Skeletal muscle tissue (tissue), 4 donors: ENCODE data around the gene POLR2B. TPM values are rescaled to one million over a fixed set of nuclear protein-coding genes. Genes with fewer than 3 reads are reported as not detected.

Experiments used
- H3K27ac ChIP-seq: one replicate; pipeline ENCODE4 v1.7.0; 2013; ENCODE audit warnings: mild to moderate bottlenecking, low read depth, low read length, inconsistent platforms
- H3K27me3 ChIP-seq, 3 donors: one replicate each; pipeline ENCODE4 v1.7.0; 2013; ENCODE audit warnings: low read length in 3 of 3; ENCODE audit not compliant: control insufficient read depth in 3 of 3, insufficient read depth in 3 of 3
- H3K36me3 ChIP-seq, 3 donors: one replicate each; pipeline ENCODE4 v1.7.0; 2013; ENCODE audit warnings: low read length in 3 of 3; ENCODE audit not compliant: control insufficient read depth in 3 of 3, insufficient read depth in 3 of 3
- H3K4me1 ChIP-seq, 3 donors: one replicate each; pipeline ENCODE4 v1.7.0; 2013; ENCODE audit warnings: low read length in 3 of 3, mild to moderate bottlenecking in 3 of 3; ENCODE audit not compliant: control insufficient read depth in 3 of 3, insufficient read depth in 3 of 3
- H3K4me3 ChIP-seq, 3 donors: one replicate each; pipeline ENCODE4 v1.7.0; 2013; ENCODE audit warnings: low read length in 3 of 3
- H3K9ac ChIP-seq, 3 donors: one replicate each; pipeline ENCODE4 v1.7.0; 2013; ENCODE audit warnings: low read length in 3 of 3, mild to moderate bottlenecking in 3 of 3, moderate library complexity in 2 of 3, low read depth in 1 of 3
- H3K9me3 ChIP-seq, 3 donors: one replicate each; pipeline ENCODE4 v1.7.0; 2013; ENCODE audit warnings: low read length in 3 of 3; ENCODE audit not compliant: control insufficient read depth in 3 of 3
- total RNA-seq: library from RNA; depleted of rRNA; stranded (reverse); fragments of >200 nt; gene quantifications from one replicate; pipeline ENCODE4 v1.2.3, GENCODE V29; 2014
- donor health status: Osteomylitis.

The POLR2B gene
- total RNA-seq, 1 donor from 2014 or later = 101 TPM

- H3K4me3 ChIP-seq = no peak overlapping the region
- H3K4me1 ChIP-seq = peaks cover 2 to 12% (median 5%) of the 10 kb centered on the region in 3 donors
- no peaks in the 10 kb centered on the region for H3K27me3 ChIP-seq
- no peak overlapping the region for H3K27ac ChIP-seq
- no peaks in the 10 kb centered on the region for H3K9me3 ChIP-seq
- H3K36me3 ChIP-seq = peaks cover 5 to 13% (median 7%) of the 10 kb centered on the region in 3 donors
- no peak overlapping the region for H3K9ac ChIP-seq
Observed at GRCh38 chr4:56959100-56959499, 19.6 kb upstream of the POLR2B start.

- no peak overlapping the region for H3K9ac ChIP-seq
- no peak overlapping the region for H3K27ac ChIP-seq
- H3K9me3 ChIP-seq = no peaks in the 10 kb centered on the region
- H3K27me3 ChIP-seq = no peaks in the 10 kb centered on the region
- H3K36me3 ChIP-seq = peaks cover 12 to 21% (median 17%) of the 10 kb centered on the region in 3 donors
- no peak overlapping the region for H3K4me3 ChIP-seq
- peaks cover 2 to 12% (median 5%) of the 10 kb centered on the region in 3 donors for H3K4me1 ChIP-seq
Observed at GRCh38 chr4:56961107-56961500, 17.6 kb upstream of the POLR2B start.

DNA sequence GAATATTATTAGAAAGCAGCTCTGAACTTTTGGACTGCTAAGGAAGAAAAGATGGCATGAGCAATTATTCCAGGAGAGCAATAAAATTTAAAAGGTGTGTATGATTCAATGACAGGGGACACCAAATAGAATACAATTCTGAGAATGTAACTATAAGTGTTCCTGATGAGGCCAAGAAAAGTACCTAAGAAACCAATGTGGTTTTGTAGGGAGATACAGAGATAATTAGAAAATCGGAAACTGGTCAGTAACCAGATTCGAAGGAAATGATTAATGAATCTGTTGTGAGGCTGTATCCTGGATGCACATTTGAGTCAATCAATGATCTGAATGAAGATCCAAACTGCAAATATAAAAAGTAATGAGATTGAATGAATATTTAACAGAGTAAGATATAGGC is 7.3 kb upstream of the POLR2B start:
- H3K36me3 ChIP-seq = peaks cover 19 to 44% (median 44%) of the 10 kb centered on the region in 3 donors
- H3K27ac ChIP-seq = no peak overlapping the region
- peaks cover 8 to 11% (median 9%) of the 10 kb centered on the region in 3 donors for H3K4me1 ChIP-seq
- H3K4me3 ChIP-seq = no peak overlapping the region
- H3K9ac ChIP-seq = no peak overlapping the region
- H3K9me3 ChIP-seq = peaks cover 0 to 4% (median 2%) of the 10 kb centered on the region in 3 donors
- H3K27me3 ChIP-seq = no peaks in the 10 kb centered on the region

- peaks cover 0 to 4% (median 2%) of the 10 kb centered on the region in 3 donors for H3K9me3 ChIP-seq
- H3K36me3 ChIP-seq = peaks cover 18 to 39% (median 35%) of the 10 kb centered on the region in 3 donors
- no peaks in the 10 kb centered on the region for H3K27me3 ChIP-seq
- H3K4me3 ChIP-seq = no peak overlapping the region
- no peak overlapping the region for H3K27ac ChIP-seq
- H3K9ac ChIP-seq = no peak overlapping the region
- peaks cover 13 to 16% (median 13%) of the 10 kb centered on the region in 3 donors for H3K4me1 ChIP-seq
Observed at GRCh38 chr4:56972389-56972788, 6.3 kb upstream of the POLR2B start.

DNA sequence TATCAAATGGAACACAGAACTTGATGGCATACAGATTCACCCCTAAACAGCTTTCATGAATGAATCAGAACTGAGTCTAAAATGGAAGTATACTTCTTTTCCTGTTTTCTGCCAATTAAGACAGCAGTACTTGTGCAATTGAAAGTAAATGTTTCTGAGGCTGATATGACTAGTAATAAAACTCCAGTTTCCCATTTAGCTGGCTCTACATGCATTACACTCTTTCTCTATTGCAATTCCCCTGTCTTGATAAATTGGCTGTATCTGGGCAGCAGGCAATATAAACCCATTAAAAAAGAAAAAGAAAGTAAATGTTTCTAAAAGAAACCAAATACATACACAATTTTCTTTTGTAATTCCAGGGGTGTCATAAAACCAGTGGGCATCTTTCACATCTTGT is 5.9 kb upstream of the POLR2B start:
- Histone ChIP-seq H3K36me3 (peaks cover 18 to 35% (median 32%) of the 10 kb centered on the region in 3 donors), H3K9me3 (peaks cover 0 to 4% (median 2%) of the 10 kb centered on the region in 3 donors), H3K4me3 (no peak overlapping the region), H3K27ac (no peak overlapping the region), H3K27me3 (no peaks in the 10 kb centered on the region), H3K9ac (no peak overlapping the region), H3K4me1 (peaks cover 13 to 16% (median 13%) of the 10 kb centered on the region in 3 donors)

DNA sequence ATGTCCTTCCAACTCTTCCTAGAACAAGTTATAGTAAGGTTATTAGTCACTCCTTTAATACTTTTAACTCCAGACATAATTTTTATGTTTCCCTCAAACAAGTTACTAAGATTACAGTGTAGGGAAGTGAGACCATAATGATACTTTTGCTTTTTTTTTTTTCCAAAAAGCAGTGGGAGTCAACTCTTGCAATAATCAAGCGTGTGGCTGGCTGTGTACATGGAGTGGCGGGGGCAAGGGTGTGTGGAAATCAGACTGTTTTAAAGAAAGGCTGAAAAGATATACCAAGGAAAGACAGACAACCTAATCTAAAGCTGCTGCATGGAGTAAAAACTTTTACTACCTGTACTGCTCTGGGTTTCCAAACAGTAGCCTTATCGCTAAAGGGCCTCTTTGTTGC is 5.4 kb upstream of the POLR2B start:
- no peak overlapping the region for H3K4me3 ChIP-seq
- no peak overlapping the region for H3K9ac ChIP-seq
- peaks cover 0 to 4% (median 2%) of the 10 kb centered on the region in 3 donors for H3K9me3 ChIP-seq
- peaks cover 18 to 32% (median 31%) of the 10 kb centered on the region in 3 donors for H3K36me3 ChIP-seq
- H3K4me1 ChIP-seq = peaks cover 13 to 16% (median 13%) of the 10 kb centered on the region in 3 donors
- H3K27ac ChIP-seq = no peak overlapping the region
- H3K27me3 ChIP-seq = no peaks in the 10 kb centered on the region

DNA sequence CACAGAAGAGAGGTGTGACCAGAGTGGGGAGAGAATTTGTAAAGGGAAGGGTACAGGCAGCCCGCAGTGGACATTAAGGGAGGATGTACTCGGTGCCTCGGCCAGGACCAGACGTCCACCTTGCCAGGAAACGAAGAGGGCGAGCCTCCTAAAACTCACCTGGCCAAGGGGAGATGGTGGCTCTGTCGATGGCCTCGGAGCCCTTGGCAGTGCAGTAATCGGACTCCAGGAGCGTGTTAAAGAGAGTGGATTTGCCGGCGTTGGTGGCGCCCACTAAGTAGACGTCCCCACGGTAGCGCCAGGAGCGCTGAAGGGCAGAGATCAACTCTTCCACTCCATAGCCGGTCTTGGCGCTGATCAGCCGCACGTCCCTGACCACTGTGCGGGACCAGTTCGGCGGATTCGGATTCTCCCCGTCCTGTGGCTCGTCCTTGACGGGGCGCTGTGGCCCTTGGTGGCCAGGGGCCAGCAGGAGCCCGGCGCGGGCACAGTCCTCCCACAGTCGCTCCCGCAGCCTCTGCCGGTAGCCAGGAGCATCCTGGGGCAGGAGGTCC is 2.3 kb upstream of the POLR2B start:
- Histone ChIP-seq H3K4me1 (peaks cover 24 to 28% (median 26%) of the 10 kb centered on the region in 3 donors), H3K9me3 (peaks cover 0 to 4% (median 2%) of the 10 kb centered on the region in 3 donors), H3K36me3 (peaks cover 17 to 24% (median 18%) of the 10 kb centered on the region in 3 donors), H3K27ac (peak overlapping the region; percentile 84), H3K27me3 (no peaks in the 10 kb centered on the region), H3K4me3 (peak overlapping the region; percentile 97 to 99 (median 98)), H3K9ac (peak overlapping the region; percentile 85 to 95 (median 89))

- Histone ChIP-seq H3K4me3 (peak overlapping the region; percentile 97 to 99 (median 98)), H3K27ac (peak overlapping the region; percentile 84), H3K27me3 (no peaks in the 10 kb centered on the region), H3K9ac (peak overlapping the region; percentile 85 to 95 (median 89)), H3K4me1 (peaks cover 24 to 32% (median 28%) of the 10 kb centered on the region in 3 donors), H3K36me3 (peaks cover 17 to 21% (median 18%) of the 10 kb centered on the region in 3 donors), H3K9me3 (peaks cover 0 to 4% (median 2%) of the 10 kb centered on the region in 3 donors)
Observed at GRCh38 chr4:56976837-56977320, 1.8 kb upstream of the POLR2B start.

DNA sequence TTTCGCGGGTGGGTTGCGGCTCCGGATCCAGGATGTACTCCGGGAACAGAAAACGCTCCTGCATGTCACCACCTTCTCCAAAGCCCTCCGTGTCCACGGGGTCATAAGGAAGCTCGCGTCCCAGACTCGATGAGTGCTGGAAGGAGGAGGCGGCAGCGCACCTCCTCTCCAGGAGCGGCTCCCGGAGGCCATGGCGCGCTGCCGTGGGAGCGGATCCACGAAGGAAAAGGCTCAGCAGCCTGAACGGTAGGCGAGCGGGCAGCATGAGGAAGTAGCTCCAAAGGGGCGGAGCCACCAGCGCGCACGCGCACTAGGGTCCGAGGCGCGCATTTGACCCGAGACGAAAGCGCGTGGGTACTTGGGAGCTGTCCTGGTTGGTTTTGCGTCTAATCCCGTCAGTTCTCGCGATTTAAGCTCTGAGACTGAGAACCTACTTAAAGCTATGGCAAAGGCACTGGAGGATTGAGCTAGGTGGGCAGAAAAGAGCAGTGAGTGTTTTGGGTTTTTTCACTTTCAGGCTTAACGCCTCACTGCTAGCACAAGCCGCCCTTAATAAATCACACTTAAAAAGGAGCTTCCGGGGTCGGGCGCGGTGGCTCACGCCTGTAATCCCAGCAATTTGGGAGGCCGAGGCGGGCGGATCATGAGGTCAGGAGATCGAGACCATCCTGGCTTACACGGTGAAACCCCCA is 1.2 kb upstream of the POLR2B start, which contains the start of gene NOA1:
TSS of gene NOA1 (minus strand) at position 286 of the 692 bp plus-strand sequence. CDS start at position 265, 21 bp downstream.
- H3K27ac ChIP-seq = peak within 1 kb of the TSS; percentile 84
- H3K4me3 ChIP-seq = peak within 1 kb of the TSS; percentile 97 to 99 (median 98)
- peaks cover 14 to 15% (median 15%) of the 10 kb centered on the region in 3 donors for H3K36me3 ChIP-seq
- H3K27me3 ChIP-seq = no peaks in the 10 kb centered on the region
- peak within 1 kb of the TSS; percentile 92 to 98 (median 94) for H3K9ac ChIP-seq
- H3K4me1 ChIP-seq = peaks cover 24 to 32% (median 30%) of the 10 kb centered on the region in 3 donors
- peaks cover 0 to 2% (median 2%) of the 10 kb centered on the region in 3 donors for H3K9me3 ChIP-seq
